HG03139 (cell line): ENCODE results near the gene SPDYE3.
"Not testable (repeated sequence)": the region's sequence is repeated elsewhere in the genome, so short reads cannot be mapped to it uniquely, and the experiment has no call there.

ENCODE experiments used
- ATAC-seq: cut with Tn5 transposase; IDR thresholded peaks from one replicate; pipeline ENCODE4 v1.9.1; 2021; ENCODE audit not compliant: unreplicated experiment

Gene SPDYE3

DNA sequence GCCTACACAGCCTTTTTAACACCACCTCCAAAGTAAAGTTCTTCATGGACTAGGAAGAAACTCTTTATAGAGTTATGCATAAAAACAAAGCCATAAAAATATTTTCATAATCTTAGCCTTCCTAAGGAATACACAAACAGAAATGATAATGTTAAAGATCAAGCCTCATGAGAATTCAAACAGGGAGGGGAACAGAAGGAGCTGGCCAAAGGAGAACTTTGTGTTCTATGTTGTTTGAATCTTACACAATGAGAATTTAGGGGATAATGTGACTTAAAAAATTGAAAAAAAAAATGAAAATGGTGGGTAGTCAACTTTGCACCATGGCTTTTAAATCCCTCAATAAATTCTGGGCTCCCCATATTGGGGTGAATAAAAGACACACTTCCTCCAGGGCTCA, 41.3 kb downstream of the SPDYE3 start:
- ATAC-seq: no peak

DNA sequence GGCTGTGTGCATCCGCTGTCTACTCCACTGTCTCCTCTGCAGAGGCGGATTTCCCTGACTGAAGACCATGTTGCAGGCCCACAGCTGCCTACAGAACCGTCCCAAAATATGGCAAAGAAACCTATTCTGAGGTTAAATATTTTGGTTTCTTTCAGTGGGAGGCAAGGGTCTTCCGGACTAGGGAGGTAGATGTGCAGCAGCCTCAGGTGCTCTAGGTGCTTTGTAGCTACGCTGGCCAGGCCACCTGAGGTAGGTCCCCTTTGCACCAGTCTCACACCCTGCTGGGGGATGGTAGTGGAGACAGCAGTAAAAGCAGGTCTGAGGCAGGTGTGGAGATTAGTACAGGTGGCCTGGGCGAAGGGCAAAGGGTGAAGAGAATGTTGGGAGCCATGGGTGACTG, 42.3 kb downstream of the SPDYE3 start:
- no peak for ATAC-seq

DNA sequence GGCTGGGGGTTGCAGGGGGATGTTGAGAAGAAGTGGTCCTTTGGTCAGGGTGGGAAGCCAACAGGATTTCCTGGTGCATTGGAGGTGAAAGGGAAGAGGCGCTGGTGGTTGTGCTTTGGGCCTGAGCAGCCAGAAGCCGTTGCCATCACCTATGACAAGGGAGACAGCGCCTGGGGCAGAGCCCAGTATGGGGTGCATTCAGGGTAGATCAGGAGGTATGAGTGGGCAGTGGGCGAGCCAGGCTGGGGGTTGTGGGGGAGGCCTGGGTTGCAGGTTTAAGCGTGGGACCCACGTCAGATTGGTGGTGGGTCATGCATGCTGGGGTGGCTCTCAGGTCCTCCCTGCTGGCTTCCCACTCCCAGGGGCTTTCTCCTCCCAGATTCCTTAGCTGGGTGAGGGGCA, 44.2 kb downstream of the SPDYE3 start:
- ATAC-seq: no peak

DNA sequence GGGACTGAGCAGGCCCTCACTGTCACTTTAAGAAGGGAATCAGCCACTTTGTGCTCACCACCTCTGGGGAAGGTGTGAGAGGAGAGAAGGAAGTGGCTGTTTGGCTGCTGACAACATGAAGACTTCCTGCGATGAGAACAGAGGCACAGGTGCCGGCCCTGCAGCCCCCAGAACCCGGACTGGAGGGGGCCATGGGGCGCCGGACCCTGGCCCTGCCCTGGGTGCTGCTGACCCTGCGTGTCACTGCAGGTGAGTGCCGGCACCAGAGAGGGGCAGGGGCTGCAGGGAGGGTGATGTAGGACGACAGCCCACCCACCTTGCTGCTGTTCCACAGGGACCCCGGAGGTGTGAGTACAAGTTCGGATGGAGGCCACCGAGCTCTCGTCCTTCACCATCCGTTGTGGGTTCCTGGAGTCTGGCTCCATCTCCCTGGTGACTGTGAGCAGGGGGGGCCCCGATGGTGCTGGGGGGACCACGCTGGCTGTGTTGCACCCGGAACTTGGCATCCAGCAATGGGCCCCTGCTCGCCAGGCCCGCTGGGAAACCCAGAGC, 44.8 kb downstream of the SPDYE3 start:
- ATAC-seq: not testable (repeated sequence)

DNA sequence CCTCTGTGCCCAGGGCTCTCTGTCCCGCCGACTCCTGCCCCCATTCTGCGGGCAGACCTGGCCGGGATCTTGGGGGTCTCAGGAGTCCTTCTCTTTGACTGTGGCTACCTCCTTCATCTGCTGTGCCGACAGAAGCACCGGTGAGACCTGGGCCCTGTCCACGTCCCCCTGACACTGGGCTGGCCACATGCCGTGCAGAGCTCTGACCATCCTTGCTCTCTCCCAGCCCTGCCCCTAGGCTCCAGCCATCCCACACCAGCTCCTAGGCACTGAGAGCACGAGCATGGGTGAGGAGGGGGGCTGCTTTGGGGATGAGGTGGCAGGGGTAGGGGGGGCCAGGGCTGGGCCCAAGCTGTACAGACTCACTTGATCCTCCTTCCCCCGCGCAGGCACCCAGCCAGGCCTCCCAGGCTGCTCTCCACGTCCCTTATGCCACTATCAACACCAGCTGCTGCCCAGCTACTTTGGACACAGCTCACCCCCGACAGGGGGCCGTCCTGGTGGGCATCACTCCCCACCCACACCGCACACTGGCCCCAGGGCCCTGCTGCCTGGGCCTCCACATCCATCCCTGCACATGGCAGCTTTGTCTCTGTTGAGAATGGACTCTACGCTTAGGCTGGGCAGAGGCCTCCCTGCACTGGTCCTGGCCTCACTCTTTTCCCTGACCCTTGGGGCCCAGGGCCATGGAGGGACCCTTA, 45.6 kb downstream of the SPDYE3 start:
- ATAC-seq: no peak

DNA sequence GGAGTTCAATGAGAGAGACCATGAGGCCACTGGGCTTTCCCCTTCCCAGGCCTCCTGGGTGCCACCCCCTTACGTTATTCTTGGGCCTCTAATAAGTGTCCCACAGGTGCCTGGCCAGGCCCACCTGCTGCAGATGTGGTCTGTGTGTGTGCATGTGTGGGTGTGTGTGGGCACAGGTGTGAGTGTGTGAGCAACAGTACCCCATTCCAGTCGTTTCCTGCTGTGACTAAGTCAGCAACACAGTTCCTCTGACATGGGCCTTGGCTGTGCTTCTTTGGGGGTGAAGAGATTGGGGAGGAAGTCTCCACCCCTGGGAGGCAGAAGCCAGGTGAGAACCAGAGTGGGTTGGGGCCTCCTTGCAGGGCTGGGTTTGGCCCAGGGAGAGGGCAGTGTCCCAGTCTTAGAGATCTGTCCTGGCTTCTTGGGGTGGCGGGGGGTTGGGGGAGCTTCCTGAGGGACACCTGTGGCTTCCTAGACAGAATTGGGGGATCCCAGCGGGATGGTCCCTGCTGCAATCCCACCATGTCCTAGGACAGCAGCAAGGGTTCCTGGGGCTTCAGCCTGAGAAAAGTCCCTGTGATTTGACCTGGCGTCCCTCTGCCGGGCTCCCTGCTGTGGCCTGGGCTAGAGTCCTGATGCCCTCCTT, 46.3 kb downstream of the SPDYE3 start:
- ATAC-seq: no peak

DNA sequence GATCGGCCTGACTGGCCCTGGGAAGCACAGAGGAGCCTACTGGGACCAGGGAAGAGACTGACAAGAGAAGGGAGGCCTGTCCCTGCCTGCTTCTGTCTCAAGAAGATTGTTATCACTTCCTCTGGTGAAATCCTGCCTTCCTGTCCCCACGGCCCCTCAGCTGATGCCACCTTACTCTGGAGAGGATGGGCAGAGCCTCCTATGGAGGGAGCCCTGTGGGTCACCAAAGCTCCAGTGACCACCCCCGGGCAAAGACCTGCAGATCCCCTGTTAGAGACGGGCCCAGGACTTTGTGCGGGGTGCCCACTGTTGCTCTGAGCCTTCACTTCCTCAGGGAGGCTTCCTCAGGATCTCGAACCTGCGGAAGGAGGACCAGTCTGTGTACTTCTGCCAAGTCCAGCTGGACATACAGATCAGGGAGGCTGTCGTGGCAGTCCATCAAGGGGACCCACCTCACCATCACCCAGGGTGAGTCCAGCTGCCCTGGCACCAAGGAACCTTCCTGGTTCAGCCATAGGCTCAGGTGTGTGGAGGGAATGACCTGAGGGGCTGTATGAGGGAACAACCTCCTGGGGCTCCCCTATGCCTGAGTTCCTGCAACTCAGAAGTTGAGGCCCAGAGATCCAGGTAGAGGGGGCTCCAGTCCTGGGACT, 49.0 kb downstream of the SPDYE3 start:
- ATAC-seq: no peak

DNA sequence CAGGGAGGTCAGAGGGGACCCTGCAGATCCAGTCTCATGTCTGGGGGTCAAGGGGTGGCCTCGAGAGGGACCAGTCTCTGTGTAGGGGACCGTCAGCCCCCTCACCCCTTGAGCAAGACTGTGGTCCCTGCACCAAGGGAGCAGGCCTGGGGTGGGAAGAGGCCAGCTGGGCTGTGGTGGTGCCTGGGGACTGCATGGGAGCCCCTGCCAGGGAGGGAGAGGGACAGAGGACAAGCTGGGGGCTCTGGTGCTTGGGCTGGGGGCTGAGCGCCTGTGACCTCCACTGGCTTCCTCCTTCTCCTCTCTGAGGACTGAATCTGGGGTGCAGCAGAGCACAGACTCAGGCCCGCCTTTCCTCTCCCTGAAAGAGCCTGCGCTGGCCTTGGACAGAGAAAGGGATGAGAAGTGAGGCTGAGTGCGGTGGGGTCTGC, 49.6 kb downstream of the SPDYE3 start:
- no peak for ATAC-seq

DNA sequence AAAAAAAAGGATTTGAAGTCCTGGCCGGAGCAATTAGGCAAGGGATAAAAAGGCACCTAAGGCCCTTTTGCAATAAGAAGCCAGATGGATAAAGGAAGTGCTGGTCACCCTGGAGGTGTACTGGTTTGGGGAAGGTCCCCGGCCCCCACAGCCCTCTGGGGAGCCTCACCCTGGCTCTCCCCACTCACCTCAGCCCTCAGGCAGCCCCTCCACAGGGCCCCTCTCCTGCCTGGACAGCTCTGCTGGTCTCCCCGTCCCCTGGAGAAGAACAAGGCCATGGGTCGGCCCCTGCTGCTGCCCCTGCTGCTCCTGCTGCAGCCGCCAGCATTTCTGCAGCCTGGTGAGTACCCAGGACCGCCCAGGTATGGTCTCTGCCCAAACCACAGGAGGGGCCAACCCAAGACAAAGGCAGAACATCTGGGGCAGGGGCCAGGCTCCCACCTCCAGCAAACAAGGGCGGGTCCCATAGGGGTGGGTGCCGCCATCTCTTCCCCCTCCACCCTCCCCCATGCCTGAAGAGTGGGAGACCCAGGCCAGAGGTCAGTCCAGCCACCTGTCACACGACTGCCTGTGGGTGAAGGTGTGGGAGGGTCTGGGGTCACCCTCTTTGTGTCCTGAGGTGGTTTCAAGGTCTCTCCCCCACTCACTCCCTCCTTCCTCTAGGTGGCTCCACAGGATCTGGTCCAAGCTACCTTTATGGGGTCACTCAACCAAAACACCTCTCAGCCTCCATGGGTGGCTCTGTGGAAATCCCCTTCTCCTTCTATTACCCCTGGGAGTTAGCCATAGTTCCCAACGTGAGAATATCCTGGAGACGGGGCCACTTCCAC, 50.7 kb downstream of the SPDYE3 start, which contains the start of gene PILRB:
Gene PILRB, plus strand, starts transcription at position 91 of the 830 bp plus-strand sequence. Its CDS starts 186 bp downstream, at position 277.
- no peak for ATAC-seq

DNA sequence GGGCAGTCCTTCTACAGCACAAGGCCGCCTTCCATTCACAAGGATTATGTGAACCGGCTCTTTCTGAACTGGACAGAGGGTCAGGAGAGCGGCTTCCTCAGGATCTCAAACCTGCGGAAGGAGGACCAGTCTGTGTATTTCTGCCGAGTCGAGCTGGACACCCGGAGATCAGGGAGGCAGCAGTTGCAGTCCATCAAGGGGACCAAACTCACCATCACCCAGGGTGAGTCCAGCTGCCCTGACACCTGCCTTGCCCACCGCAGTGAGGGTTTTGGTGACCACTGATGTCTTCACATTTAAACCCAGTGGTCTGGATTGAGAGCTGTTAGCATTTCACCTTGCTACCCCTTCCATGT, 51.3 kb downstream of the SPDYE3 start:
- ATAC-seq: no peak

DNA sequence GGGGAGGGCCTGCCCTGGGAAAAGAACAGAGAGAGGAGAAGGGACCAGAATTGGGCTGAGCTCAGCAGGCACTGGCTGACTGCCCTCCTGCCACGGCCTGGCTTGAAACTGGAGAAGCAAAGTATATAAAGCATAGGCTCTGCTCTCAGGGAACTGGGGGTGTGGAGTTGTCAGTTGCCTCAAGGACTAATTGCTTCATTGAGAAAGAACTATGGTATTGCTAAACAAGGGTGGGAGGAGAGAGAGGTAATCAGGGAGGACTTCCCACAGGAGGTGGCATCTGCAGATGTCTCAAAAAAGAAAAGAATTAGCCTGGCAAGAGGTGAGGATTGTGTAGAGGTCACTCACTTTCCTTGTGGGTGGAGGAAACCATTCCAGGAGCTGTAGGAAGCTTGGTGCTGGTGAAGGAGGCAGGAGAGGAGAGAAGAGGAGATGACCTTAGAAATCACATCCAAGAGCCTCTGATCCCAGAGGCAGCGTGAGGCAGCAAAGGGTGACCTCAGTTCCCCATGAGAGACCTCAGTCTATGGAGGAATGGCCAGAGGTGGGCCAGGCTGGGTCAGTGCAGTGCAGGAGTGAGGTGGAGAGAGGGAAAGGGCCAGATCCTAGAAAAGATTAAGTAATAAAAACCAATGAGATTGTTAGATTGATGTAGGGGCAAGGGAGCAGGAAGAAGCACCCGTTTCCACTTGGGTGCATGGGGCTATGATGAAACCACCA, 52.8 kb downstream of the SPDYE3 start:
- ATAC-seq: no peak

DNA sequence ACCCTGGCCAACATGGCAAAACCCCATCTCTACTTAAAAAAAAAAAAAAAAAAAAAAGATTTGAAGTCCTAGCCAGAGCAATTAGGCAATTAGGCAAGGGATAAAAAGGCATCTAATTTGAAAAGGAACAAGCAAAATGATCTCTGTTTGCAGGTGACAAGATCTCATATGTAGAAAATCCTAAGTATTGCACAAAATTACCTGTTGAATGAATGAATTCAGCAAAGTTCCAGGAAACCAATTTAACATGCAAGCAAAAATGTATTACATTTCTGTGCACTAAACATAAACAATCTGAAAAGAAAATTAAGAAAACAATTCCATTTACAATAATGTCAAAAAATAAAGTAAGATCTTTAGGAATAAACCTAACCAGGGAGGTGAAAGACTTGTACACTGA, 55.6 kb downstream of the SPDYE3 start:
- ATAC-seq: no peak

DNA sequence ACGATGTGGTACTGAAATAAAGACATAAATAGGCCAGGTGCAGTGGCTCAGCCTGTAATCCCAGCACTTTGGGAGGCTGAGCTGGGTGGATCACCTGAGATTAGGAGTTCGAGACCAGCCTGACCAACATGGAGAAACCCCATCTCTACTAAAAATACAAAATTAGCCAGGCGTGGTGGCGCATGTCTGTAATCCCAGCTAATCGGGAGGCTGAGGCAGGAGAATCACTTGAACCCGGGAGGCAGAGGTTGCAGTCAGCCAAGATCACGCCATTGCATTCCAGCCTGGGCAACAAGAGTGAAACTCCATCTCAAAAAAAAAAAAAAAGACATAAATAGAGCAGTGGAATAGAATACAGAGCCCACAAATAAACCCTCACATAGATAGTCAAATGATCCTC, 56.3 kb downstream of the SPDYE3 start:
- not testable (repeated sequence) for ATAC-seq

DNA sequence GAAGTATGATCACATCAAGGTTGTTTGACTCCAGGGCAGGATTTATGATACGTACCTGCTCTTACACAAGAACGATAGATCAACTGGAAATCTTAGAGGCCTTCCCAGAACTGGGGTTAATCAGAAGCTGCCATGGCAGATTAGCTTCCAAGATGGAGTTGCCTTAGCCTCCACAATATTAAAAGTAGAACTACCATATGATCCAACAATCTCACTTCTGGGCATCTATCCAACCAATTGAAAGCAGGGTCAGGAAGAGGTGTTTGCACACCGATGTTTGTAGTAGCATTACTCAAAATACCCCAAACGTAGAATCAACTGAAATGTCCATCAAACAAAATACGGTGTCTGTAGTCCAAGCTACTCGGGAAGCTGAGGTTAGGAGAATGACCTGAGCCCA, 57.0 kb downstream of the SPDYE3 start:
- ATAC-seq: no peak

DNA sequence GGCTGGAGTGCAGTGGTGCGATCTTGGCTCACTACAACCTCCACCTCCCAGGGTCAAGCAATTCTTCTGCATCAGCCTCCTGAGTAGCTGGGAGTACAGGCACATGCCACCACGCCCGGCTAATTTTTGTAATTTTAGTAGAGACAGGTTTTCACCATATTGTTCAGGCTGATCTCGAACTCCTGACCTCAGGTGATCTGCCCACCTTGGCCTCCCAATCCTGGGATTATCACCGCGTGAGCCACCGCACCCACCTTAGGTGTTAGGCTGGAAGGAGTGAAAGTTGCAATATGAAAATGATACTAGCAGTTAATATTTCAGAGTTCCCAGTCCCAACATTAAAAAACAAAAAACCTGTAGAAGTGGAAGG, 58.5 kb downstream of the SPDYE3 start:
- ATAC-seq: not testable (repeated sequence)

DNA sequence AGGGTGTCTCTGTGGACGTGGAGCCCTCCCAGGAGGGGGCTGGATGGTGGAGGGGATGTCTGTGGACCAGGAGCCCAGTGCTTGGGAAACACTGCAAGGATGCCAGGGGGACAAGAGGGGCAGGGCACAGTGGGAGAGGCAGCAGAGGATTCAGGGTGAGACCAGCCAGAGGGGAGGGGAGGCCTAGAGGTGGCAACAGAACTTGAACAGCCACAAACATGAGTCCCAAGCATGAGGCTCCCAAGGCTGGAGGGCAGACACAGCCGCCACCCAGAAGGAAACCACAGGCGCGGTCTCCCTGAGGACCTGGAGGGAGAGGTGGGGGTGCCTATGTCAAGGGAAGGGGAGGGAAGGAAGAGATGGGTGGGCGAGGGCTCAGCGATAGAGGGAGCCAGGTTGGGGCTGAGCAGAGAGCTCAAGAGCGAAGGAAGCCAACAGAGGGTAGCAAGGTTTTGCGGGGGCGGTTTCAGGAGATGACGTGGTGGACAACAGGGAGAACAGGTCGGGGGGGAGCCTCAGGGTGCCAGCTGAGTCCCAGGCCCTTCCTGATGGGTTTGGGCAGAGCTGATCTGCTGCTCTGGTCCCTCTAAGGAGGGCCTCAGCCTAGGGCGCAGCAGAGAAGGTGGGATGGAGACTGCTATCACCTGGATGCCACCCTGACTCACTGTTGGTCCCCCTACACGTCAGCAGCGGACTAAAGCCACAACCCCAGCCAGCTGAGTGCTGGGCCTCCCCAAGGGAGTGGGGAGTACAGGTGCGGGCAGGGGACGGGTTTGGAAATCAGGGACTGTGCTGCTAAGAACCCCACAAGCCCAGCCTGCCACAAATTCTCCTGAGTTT, 59.1 kb downstream of the SPDYE3 start:
- no peak for ATAC-seq

DNA sequence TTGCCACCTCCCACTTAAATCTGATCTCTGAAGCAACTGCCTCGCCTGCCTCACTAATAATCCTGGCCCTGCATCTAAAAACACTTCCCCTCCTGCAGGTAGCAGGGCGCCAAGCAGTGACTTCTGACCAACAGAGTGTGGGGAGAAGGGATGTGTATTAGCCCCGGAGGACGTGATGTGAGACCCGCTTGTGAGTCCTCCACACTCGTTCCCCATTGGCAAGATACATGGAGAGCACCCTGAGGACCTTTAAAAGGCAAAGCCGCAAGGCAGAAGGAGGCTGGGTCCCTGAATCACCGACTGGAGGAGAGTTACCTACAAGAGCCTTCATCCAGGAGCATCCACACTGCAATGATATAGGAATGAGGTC, 59.7 kb downstream of the SPDYE3 start:
- ATAC-seq: no peak

DNA sequence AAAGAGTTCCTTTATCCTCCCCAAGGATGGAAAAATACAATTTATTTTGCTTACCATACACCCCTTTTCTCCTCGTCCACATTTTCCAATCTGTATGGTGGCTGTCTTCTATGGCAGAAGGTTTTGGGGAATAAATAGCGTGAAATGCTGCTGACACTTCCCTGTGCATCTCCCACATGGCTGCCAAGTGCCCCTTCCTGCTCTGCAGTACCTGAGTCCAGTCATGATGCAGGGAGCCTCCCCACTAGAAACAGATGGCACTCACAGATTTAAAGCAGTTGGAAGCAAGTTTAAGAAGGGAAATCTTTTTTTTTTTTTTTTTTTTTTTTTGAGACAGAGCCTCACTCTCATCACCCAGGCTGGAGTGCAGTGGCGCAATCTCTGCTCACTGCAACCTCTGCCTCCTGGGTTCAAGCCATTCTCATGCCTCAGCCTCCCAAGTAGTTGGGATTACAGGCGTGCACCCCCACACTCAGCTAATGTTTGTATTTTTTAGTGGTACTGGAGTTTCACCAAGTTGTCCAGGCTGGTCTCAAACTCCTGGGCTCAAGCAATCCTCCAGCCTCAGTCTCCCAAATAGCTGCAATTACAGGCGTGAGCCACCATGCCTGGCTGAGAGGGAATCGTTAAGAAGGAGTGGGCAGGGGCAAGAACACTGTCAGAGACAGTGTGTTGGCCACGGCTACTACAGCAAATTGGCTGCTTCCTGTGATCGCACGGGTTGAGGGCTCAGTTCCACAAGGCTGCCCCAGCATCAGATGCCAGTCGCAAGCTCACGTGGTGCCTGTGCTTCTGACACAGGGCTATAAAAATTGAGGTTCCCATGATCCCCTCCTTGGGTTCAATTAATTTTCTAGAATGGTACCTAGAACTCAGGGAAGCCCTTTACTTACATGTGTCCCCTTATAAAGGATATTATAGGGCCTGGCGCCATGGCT, 60.4 kb downstream of the SPDYE3 start:
- ATAC-seq: no peak

DNA sequence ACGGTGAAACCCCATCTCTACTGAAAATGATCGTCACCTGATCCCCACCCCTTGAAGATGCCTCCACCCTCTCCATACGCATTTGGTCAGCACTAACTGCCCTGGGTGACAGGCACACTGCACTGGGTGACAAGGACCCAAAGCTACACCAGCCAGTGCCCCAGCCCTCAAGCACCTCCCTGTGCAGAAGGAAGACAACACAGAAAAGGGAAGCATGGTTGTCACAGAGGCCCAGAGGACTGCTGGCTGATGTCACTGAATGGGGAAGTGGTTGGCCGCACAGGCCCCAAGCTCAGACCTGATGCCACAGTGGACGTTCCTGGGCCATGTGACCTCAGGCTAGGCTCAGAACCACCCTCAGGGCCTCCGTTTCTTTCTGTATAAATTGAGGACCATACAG, 61.6 kb downstream of the SPDYE3 start:
- peak; percentile 40 for ATAC-seq
